HG02610 (cell line): Measurements from ENCODE around the gene MELTF.

Experiments used
- ATAC-seq: cut with Tn5 transposase; IDR thresholded peaks from one replicate; pipeline ENCODE4 v1.9.1; 2021; ENCODE audit warnings: mild to moderate bottlenecking, moderate library complexity; ENCODE audit not compliant: unreplicated experiment

The MELTF gene

GRCh38 chr3:197010556-197011351 lies 18.9 kb downstream of the MELTF start:
- ATAC-seq, result no peak

GRCh38 chr3:197009532-197010019 lies 20.0 kb downstream of the MELTF start:
- no peak for ATAC-seq

GRCh38 chr3:197008436-197009209 lies 21.0 kb downstream of the MELTF start:
- no peak for ATAC-seq

- no peak for ATAC-seq
Measured at GRCh38 chr3:197007953-197008352, 21.7 kb downstream of the MELTF start.

- ATAC-seq, result no peak
Measured at GRCh38 chr3:197007296-197007940, 22.2 kb downstream of the MELTF start.

GRCh38 chr3:197006860-197007259 lies 22.8 kb downstream of the MELTF start:
- no peak for ATAC-seq

GRCh38 chr3:197006446-197006845 lies 23.2 kb downstream of the MELTF start:
- ATAC-seq, result no peak

- no peak for ATAC-seq
Measured at GRCh38 chr3:197003461-197004385, 25.9 kb downstream of the MELTF start.

- peak; percentile 70 for ATAC-seq
Measured at GRCh38 chr3:197002701-197003454, 26.7 kb downstream of the MELTF start.

GRCh38 chr3:197001972-197002700 lies 27.5 kb downstream of the MELTF start:
- ATAC-seq, result no peak

GRCh38 chr3:197001106-197001971 lies 28.3 kb downstream of the MELTF start:
- no peak for ATAC-seq

- ATAC-seq, result no peak
Measured at GRCh38 chr3:197000211-197000610, 29.4 kb downstream of the MELTF start.

- ATAC-seq, result no peak
Measured at GRCh38 chr3:196998966-196999760, 30.5 kb downstream of the MELTF start.

- no peak for ATAC-seq
Measured at GRCh38 chr3:196997311-196997710, 32.3 kb downstream of the MELTF start.

GRCh38 chr3:196996454-196997265 lies 33.0 kb downstream of the MELTF start:
- no peak for ATAC-seq

GRCh38 chr3:196995646-196996355 lies 33.8 kb downstream of the MELTF start:
- ATAC-seq, result no peak
